Left lung (tissue), 10 donors: ENCODE data around the gene TRPM3. TPM values are rescaled to one million over a fixed set of nuclear protein-coding genes. Genes with fewer than 3 reads are reported as not detected.

Experiments
- ATAC-seq: fragments of 200-7000 bp; cut with Tn5 transposase; one replicate; pipeline ENCODE4 v1.9.1; 2020; ENCODE audit warnings: moderate library complexity
- DNase-seq, 4 donors: peaks; one replicate each; pipeline ENCODE4 v3.0.0-alpha.2; 2013 to 2020
- H3K27ac ChIP-seq, 2 donors: fragments of 200-600 bp; sonication (generic) in 1 of 2; one replicate each; pipeline versions ENCODE4 v1.5.0 to v1.8.0; 2020 to 2021
- H3K27me3 ChIP-seq, 2 donors: fragments of 200-600 bp; sonication (generic) in 1 of 2; one replicate each; pipeline versions ENCODE4 v1.5.0 to v1.8.0; 2020 to 2021
- H3K36me3 ChIP-seq, 2 donors: fragments of 200-600 bp; sonication (generic) in 1 of 2; one replicate each; pipeline versions ENCODE4 v1.5.0 to v1.8.0; 2020 to 2021
- H3K4me1 ChIP-seq, 2 donors: fragments of 200-600 bp; one replicate each; pipeline ENCODE4 v1.8.0; 2021
- H3K4me3 ChIP-seq, 2 donors: fragments of 200-600 bp; sonication (generic) in 1 of 2; one replicate each; pipeline versions ENCODE4 v1.5.0 to v1.8.0; 2020 to 2021; ENCODE audit warnings: mild to moderate bottlenecking in 1 of 2
- H3K9me3 ChIP-seq, 2 donors: fragments of 200-600 bp; sonication (generic) in 1 of 2; one replicate each; pipeline versions ENCODE4 v1.5.0 to v1.8.0; 2020 to 2021
- CTCF ChIP-seq, 2 donors: fragments of 200-600 bp; sonication (generic) in 1 of 2; IDR thresholded peaks; one replicate each; pipeline versions ENCODE4 v1.5.0 to v1.8.0; 2021; ENCODE audit warnings: antibody characterized with exemption in 2 of 2
- intact Hi-C, 2 donors: fragments of 100-400 bp; cut with DNase I; formaldehyde crosslinking; loops; one replicate each; pipeline versions ENCODE4 v1.11.2 to v1.14.2; 2022
- polyA plus RNA-seq, 6 donors: library from polyadenylated mRNA; unstranded; fragments of 120-200 nt; gene quantifications; one replicate each; pipeline ENCODE4 v1.2.1, GENCODE V29; 2013; ENCODE audit not compliant: insufficient read length in 6 of 6
- total RNA-seq, 2 donors: library from RNA; stranded (reverse); fragmentation: NEBNext Ultra II Directional; extraction: Animal tissue kit (Norgen Biotek cat#: 25700); gene quantifications; one replicate each; pipeline ENCODE4 v1.2.1, GENCODE V29; 2021
- donor health status: DM: no; HTN: yes; CAD: no.
- donor health status: DM: no; HTN: no; CAD: no.

Gene TRPM3
- total and polyA plus RNA-seq, 8 donors: 0.17 to 2.1 (median 1.2) TPM

DNA sequence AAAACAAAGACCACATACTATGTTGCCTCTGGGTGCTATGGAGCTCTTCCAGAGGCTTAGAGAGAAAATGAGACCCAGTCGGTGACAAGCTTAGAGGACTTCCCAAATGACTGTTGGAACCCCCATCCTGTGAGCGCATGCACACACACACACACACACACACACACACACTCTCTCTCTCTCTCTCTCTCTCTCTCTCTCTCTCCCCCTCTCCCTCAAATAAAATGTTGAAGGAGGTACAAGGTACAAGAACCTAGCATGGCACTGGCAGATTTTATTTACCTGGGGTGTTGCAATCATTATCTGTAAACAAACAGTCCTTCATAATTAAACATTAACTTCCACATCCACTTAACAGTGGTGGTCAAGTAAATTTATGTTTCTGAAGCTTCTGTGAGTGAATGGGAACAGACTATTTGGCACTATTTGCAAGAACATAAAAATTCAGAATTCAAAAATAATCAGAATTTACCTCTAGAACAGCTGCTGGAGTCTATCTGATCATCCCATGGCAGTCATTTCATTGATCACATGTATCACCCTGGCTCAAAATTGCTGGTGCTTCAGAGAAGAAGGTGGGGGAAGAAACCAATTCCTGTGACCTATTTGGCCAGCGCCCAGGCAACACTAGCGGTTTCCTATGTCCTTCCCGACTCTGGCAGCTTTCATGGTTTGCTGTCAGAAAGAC is 24.9 kb downstream of the TRPM3 start:
- no peak for TF ChIP-seq CTCF (IDR thresholded peaks at IDR 0.05)
- Histone ChIP-seq H3K36me3 (no peaks in the 10 kb centered on the region), H3K4me1 (no peaks in the 10 kb centered on the region), H3K9me3 (no peaks in the 10 kb centered on the region), H3K27ac (no peak overlapping the region), H3K27me3 (no peaks in the 10 kb centered on the region), H3K4me3 (no peak overlapping the region)
- ATAC-seq: peak; percentile 49
- intact Hi-C loops: no loop called here
- peak in 2 of 4 donors; percentile 14 to 19 for DNase-seq

DNA sequence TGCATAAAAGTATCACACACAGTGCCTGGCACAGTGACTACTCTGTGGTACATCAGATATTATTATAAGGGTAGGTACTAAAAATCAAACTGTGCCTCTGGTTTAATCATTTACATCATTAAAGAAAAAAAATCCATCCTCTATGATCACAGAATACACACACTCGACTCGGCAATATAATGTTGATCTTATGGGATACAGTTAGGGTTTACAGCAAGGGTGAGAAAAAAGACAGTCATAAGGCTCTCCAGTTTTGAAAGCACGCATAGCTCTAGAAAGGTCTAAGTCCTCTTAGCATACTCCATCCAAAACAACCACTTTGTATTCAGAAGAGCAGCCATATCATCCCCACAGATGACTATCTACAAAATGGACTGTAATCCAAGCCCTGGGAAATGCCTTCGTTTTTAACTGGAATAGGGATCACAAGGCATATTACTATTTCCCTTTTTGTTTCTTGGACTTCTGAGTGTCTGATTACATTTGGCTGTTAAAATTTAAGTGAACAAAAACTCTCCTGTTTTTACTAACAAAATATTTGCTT is 26.6 kb downstream of the TRPM3 start:
- H3K4me3 ChIP-seq: no peak overlapping the region
- H3K4me1 ChIP-seq: no peaks in the 10 kb centered on the region
- DNase-seq (no peak), ATAC-seq (no peak)
- no peaks in the 10 kb centered on the region for H3K9me3 ChIP-seq
- H3K27ac ChIP-seq: no peak overlapping the region
- TF ChIP-seq CTCF (IDR thresholded peaks at IDR 0.05): no peak
- intact Hi-C loops: no loop called here
- H3K27me3 ChIP-seq: no peaks in the 10 kb centered on the region
- H3K36me3 ChIP-seq: no peaks in the 10 kb centered on the region

DNA sequence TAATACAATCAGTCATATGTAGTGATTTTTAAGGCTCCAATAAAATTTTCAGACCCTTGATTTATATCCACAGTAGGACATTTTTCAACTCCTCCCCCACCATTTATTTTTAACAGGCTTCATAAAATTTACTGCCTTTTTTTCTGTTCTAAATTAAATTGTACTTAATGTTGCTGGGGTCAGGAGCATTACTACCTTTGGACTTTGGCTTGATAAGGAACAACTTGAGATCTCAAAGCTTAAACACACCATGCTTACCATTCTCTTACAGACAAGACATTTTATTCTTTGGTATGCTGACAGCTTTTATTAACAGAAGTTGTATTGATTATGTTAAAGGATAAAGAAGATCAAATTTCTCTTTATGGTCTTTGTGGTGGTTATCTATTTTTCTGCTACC is 30.5 kb downstream of the TRPM3 start:
- Histone ChIP-seq H3K4me3 (no peak overlapping the region), H3K9me3 (no peaks in the 10 kb centered on the region), H3K27ac (no peak overlapping the region), H3K36me3 (no peaks in the 10 kb centered on the region), H3K27me3 (no peaks in the 10 kb centered on the region), H3K4me1 (no peaks in the 10 kb centered on the region)
- intact Hi-C loops: no loop called here
- no peak for DNase-seq
- ATAC-seq: no peak
- TF ChIP-seq CTCF (IDR thresholded peaks at IDR 0.05): no peak

DNA sequence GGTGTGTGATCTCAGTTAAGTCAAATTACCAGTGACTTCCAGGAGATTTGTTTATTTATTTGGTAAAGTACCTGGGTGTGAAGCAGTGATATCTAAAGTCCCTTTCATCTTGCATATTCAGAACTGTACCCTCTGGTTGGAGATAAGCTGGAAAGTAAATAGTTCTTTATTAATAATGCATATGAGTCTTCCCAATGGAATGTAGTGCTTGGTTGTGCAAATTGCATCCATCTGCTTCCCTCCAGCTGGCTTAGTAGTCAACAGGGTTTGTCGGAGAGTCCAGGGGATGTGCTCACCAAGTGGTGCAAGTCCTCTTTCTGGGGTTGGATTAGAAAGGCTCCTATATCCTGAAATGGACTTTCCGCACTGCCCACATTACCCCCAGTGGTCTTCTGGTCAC is 42.0 kb downstream of the TRPM3 start:
- no peak for DNase-seq
- peak; percentile 49 for ATAC-seq
- Histone ChIP-seq H3K27ac (no peak overlapping the region), H3K27me3 (no peaks in the 10 kb centered on the region), H3K4me1 (no peaks in the 10 kb centered on the region), H3K36me3 (no peaks in the 10 kb centered on the region), H3K4me3 (no peak overlapping the region), H3K9me3 (peaks cover 0 to 1% of the 10 kb centered on the region in 2 donors)
- no peak for TF ChIP-seq CTCF (IDR thresholded peaks at IDR 0.05)
- intact Hi-C loops: no loop called here

DNA sequence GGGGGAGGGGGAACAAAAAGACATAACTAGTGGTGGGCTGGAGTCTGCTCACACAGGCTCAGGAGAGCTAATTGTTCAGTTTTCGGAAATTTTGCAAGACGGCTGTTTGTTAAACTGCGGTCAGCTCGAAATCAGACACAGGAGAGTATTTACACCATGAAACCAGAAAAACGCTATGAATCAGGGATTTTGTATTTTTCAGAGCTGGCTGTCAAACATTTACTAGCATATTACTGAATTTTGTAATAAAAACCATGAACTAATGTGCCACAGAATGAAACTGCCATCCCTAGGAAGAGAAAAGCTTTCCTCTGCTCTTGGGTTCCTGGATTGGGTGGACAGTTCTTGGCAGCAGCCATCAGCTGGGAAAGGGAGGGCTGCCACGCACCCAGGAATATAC is 45.3 kb downstream of the TRPM3 start:
- Histone ChIP-seq H3K4me1 (no peaks in the 10 kb centered on the region), H3K9me3 (peaks cover 0 to 1% of the 10 kb centered on the region in 2 donors), H3K27ac (no peak overlapping the region), H3K27me3 (no peaks in the 10 kb centered on the region), H3K4me3 (no peak overlapping the region), H3K36me3 (no peaks in the 10 kb centered on the region)
- ATAC-seq (no peak), DNase-seq (no peak)
- intact Hi-C loops: no loop called here
- no peak for TF ChIP-seq CTCF (IDR thresholded peaks at IDR 0.05)
